RWPE2 (cell line): ENCODE results near the gene SLC6A3.

ENCODE experiments used
- ATAC-seq: fragments of 200-7000 bp; cut with Tn5 transposase; 3 replicates; pipeline ENCODE4 v1.9.1; 2021; ENCODE audit warnings: low read depth
- DNase-seq: peaks from one replicate; pipeline ENCODE4 v3.0.0-alpha.2; 2020; ENCODE audit warnings: low spot score
- H3K27ac ChIP-seq: fragments of 450-650 bp; 2 replicates; pipeline ENCODE4 v1.5.1; 2017; ENCODE audit warnings: mild to moderate bottlenecking; ENCODE audit not compliant: poor library complexity, severe bottlenecking
- H3K27me3 ChIP-seq: fragments of 250-450 bp; sonication (Bioruptor Pico); 2 replicates; pipeline ENCODE4 v1.5.1; 2021; ENCODE audit warnings: mild to moderate bottlenecking, moderate library complexity; ENCODE audit not compliant: insufficient read depth, poor library complexity, severe bottlenecking
- H3K36me3 ChIP-seq: fragments of 250-450 bp; sonication (Bioruptor Pico); 2 replicates; pipeline ENCODE4 v1.5.1; 2020; ENCODE audit warnings: low read depth, mild to moderate bottlenecking, moderate library complexity
- H3K4me1 ChIP-seq: fragments of 250-450 bp; sonication (Bioruptor Pico); 2 replicates; pipeline ENCODE4 v1.5.1; 2021; ENCODE audit warnings: mild to moderate bottlenecking, moderate library complexity; ENCODE audit not compliant: insufficient read depth, poor library complexity, severe bottlenecking
- H3K4me3 ChIP-seq: fragments of 250-450 bp; sonication (Bioruptor Pico); 2 replicates; pipeline ENCODE4 v1.5.1; 2021; ENCODE audit warnings: mild to moderate bottlenecking, moderate library complexity; ENCODE audit not compliant: severe bottlenecking
- H3K9me3 ChIP-seq: fragments of 250-450 bp; sonication (Bioruptor Pico); 2 replicates; pipeline ENCODE4 v1.5.1; 2021; ENCODE audit warnings: mild to moderate bottlenecking, moderate library complexity; ENCODE audit not compliant: severe bottlenecking
- TF ChIP-seq, protein P1 (sequence below): fragments of 450-650 bp; IDR thresholded peaks from one replicate; pipeline ENCODE4 v1.5.1; 2017; ENCODE audit warnings: mild to moderate bottlenecking, moderate library complexity; ENCODE audit not compliant: poor library complexity, severe bottlenecking

The SLC6A3 gene

DNA sequence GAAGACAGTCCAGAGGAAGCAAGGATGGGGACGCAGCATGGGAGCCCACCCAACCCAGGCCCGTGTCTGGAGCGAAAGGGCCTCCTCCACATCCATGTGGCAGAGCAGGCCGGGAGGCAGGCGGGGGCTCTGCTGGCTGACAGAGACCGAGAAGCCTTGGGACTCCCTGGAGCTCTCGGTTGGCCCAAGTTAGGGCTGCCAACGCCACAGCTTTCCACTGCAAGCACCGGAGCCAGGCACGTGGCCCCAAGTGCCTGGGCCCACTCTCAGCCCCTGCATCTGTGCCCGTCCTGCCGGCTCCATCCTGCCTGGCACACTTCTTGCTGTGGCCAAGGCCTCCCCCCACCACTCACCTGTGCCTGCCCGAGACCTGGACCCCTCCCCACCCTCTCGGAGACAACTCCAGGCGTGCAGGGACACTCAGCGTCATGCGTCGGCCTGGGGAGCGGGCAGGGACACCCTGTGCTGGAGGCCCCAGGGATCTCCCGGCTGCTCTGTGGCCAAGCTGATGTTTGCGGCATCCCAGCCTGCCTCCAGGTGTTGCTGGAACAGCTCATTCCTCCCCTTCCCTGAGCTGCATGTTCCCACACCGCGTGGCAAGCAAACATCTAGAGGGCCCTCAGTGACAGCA, 31.5 kb downstream of the SLC6A3 start:
- TF ChIP-seq, protein P1, sequence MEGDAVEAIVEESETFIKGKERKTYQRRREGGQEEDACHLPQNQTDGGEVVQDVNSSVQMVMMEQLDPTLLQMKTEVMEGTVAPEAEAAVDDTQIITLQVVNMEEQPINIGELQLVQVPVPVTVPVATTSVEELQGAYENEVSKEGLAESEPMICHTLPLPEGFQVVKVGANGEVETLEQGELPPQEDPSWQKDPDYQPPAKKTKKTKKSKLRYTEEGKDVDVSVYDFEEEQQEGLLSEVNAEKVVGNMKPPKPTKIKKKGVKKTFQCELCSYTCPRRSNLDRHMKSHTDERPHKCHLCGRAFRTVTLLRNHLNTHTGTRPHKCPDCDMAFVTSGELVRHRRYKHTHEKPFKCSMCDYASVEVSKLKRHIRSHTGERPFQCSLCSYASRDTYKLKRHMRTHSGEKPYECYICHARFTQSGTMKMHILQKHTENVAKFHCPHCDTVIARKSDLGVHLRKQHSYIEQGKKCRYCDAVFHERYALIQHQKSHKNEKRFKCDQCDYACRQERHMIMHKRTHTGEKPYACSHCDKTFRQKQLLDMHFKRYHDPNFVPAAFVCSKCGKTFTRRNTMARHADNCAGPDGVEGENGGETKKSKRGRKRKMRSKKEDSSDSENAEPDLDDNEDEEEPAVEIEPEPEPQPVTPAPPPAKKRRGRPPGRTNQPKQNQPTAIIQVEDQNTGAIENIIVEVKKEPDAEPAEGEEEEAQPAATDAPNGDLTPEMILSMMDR = no peak
- Histone ChIP-seq H3K27me3 (peaks cover 9% of the 10 kb centered on the region), H3K9me3 (no peaks in the 10 kb centered on the region), H3K36me3 (no peaks in the 10 kb centered on the region), H3K4me1 (no peaks in the 10 kb centered on the region), H3K27ac (no peak overlapping the region), H3K4me3 (no peak overlapping the region)
- peak; percentile 69 for DNase-seq
- no peak for ATAC-seq

DNA sequence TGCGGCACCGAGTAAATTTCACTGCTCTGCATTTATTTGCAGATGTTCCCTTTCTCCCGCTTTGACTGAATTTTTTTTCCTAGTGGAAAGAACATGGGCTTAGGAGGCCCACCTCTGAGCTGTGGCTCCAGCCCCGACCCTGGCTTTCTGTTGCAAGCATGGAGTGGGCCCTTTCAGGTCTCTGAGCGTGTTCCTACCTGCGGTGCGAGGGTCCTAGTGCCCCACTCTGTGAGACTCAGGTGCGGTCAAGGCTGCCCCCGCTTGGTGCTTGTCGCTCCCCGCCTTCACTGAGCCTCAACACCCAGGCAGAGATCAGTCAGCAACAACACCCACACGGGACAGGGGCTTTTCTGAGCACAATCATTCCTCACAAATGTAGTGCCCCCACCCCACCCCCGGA, 32.0 kb downstream of the SLC6A3 start:
- Histone ChIP-seq H3K9me3 (no peaks in the 10 kb centered on the region), H3K4me1 (no peaks in the 10 kb centered on the region), H3K4me3 (no peak overlapping the region), H3K27me3 (peaks cover 9% of the 10 kb centered on the region), H3K27ac (no peak overlapping the region), H3K36me3 (no peaks in the 10 kb centered on the region)
- ATAC-seq = no peak
- no peak for DNase-seq
- TF ChIP-seq, protein P1 = no peak

DNA sequence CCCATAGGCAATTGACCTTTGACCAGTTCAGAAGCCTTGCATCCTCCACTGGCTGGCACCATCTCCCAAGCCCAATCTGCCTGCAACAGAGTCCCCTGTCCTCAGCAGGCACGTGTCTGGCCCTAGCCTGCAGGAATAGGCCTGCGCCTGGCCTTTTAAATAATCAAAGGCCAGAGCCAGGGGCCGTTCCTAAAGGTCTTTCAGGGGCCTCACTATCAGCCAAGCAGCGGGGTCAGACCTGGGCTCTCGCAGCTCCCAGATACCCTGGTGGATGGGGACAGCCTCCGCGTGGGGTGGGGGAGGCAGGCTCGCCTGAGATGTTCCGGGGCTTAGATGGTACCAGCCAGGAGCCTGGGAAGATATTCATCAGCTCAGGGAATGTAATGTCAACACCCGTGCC, 32.6 kb downstream of the SLC6A3 start:
- Histone ChIP-seq H3K4me3 (no peak overlapping the region), H3K27me3 (peaks cover 9% of the 10 kb centered on the region), H3K36me3 (no peaks in the 10 kb centered on the region), H3K27ac (no peak overlapping the region), H3K9me3 (no peaks in the 10 kb centered on the region), H3K4me1 (no peaks in the 10 kb centered on the region)
- TF ChIP-seq, protein P1 = no peak
- peak; percentile 52 for DNase-seq
- ATAC-seq = no peak

DNA sequence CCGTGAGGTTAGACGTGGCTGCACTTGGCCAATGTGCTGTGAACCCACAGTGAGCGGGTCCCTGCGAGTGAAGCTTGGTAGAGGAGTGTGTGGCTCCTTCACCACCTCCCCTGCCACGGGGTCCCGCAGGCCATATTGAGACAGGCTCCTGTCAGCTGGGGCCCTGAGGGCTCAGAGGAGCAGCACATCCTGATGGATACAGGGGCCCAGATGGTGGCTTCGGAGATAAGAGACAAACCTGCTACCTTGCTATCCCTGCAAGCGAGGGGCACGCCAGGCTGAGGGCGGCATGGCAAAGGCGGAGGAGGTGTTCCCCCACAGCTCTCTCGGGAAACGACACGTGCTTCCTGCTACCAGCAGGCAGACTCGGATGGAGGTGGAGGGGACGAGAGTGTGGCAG, 33.1 kb downstream of the SLC6A3 start:
- Histone ChIP-seq H3K4me3 (no peak overlapping the region), H3K36me3 (no peaks in the 10 kb centered on the region), H3K9me3 (no peaks in the 10 kb centered on the region), H3K27me3 (peaks cover 12% of the 10 kb centered on the region), H3K4me1 (no peaks in the 10 kb centered on the region), H3K27ac (no peak overlapping the region)
- ATAC-seq (no peak), DNase-seq (peak; percentile 71)
- TF ChIP-seq, protein P1 = no peak

DNA sequence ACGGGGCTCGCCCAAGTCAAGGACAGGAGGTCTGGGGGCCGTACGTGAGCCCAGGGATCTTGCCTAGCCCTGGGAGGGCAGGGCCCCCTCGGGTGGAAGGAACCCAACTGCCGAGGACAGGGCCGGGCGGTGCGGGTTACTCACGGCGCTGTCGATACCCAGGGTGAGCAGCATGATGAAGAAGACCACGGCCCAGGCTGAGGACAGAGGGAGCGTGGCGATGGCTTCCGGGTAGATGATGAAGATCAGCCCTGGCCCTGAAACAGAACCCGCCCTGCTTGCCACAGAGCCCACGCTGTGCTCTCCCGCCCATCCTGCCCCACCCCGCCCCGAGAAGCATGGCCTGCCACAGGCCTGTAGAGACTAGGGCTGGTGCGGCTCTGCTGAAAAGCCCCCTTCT, 34.1 kb downstream of the SLC6A3 start:
- TF ChIP-seq, protein P1 = no peak
- Histone ChIP-seq H3K27ac (no peak overlapping the region), H3K4me3 (no peak overlapping the region), H3K9me3 (no peaks in the 10 kb centered on the region), H3K27me3 (peaks cover 15% of the 10 kb centered on the region), H3K4me1 (no peaks in the 10 kb centered on the region), H3K36me3 (no peaks in the 10 kb centered on the region)
- ATAC-seq (no peak), DNase-seq (peak; percentile 65)
